ENCODE measurements around the gene UPK1B.

UPK1B gene

DNA sequence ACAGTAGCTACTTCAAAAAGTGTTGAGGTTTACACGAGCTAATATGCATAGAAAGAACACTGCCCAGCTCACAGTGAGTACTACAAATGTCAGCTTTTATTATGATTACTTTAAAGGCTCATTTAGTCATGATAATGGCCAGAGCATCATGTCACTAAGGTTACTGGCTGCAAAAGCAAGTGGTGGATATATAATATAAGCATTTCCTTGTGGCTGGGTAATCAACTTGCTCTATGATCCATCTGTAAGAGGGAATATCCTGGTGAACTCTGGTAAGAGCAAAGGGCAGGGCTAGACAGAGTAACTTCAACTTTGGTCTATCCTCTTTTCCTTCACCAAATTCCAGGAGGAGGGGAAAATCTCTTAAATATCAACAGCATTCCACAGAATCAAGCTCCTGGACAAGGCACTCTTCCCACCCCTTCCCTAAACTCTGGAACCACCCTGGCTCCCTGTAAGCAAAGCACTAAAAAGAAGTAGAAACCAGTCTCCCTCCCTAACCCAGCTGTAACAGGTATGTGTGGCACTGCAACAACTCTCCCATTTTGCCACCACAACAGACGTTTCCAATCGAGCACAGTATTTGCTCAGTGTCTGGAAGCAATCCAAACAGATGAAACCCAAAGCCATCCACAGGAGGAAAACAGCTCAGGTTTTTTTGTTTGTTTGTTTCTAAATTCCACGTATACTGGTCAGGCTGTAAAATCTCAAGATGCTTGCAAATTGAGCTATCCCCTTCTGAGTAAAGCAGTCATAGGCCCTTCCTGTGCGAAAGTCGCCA, 53.9 kb downstream of the UPK1B start:
- TF ChIP-seq SIN3A (IDR thresholded peaks at IDR 0.05; ENCODE audit: borderline replicate concordance, insufficient read depth, low read length), result no peak
- no peak for TF ChIP-seq TAF1 (IDR thresholded peaks at IDR 0.05; ENCODE audit: borderline replicate concordance, insufficient read depth, low read length)
- TF ChIP-seq POLR2AphosphoS5 (IDR thresholded peaks at IDR 0.05; ENCODE audit: low read depth, low read length), result no peak
- TF ChIP-seq, protein P1, sequence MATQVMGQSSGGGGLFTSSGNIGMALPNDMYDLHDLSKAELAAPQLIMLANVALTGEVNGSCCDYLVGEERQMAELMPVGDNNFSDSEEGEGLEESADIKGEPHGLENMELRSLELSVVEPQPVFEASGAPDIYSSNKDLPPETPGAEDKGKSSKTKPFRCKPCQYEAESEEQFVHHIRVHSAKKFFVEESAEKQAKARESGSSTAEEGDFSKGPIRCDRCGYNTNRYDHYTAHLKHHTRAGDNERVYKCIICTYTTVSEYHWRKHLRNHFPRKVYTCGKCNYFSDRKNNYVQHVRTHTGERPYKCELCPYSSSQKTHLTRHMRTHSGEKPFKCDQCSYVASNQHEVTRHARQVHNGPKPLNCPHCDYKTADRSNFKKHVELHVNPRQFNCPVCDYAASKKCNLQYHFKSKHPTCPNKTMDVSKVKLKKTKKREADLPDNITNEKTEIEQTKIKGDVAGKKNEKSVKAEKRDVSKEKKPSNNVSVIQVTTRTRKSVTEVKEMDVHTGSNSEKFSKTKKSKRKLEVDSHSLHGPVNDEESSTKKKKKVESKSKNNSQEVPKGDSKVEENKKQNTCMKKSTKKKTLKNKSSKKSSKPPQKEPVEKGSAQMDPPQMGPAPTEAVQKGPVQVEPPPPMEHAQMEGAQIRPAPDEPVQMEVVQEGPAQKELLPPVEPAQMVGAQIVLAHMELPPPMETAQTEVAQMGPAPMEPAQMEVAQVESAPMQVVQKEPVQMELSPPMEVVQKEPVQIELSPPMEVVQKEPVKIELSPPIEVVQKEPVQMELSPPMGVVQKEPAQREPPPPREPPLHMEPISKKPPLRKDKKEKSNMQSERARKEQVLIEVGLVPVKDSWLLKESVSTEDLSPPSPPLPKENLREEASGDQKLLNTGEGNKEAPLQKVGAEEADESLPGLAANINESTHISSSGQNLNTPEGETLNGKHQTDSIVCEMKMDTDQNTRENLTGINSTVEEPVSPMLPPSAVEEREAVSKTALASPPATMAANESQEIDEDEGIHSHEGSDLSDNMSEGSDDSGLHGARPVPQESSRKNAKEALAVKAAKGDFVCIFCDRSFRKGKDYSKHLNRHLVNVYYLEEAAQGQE (IDR thresholded peaks at IDR 0.05; ENCODE audit: insufficient read depth in 1 of 2, low read depth in 2 of 2, low read length in 2 of 2), result no peak
- no peak for TF ChIP-seq FOXP2 (optimal IDR thresholded peaks at IDR 0.05; ENCODE audit: borderline replicate concordance, extremely low read depth, extremely low read length, insufficient read depth)

GRCh38 chr3:119228373-119229145, 55.2 kb downstream of the UPK1B start:
- TF ChIP-seq TAF1 (IDR thresholded peaks at IDR 0.05; ENCODE audit: borderline replicate concordance, insufficient read depth, low read length), result no peak
- TF ChIP-seq, protein P1 (IDR thresholded peaks at IDR 0.05; ENCODE audit: insufficient read depth in 1 of 2, low read depth in 2 of 2, low read length in 2 of 2), result no peak

DNA sequence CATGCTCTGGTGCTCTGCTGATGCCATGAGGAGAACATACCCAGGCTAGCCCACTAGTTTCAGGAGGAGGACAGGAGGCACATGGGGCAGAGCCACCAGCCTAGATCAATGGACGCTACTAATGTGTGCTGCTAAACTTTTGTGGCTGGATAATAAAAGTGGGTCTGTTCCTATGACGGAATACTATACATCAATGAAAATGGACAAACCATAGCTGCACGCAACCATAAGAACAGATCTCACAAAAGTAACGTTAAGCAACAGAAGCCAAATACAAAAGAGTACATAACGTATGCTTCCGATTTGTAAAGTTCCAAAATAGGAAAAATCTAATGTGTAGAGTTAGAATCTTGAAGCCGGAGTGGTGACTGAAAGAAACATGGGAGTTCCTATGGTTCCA, 55.8 kb downstream of the UPK1B start:
- TF ChIP-seq POLR2AphosphoS5 (IDR thresholded peaks at IDR 0.05; ENCODE audit: low read depth, low read length) (no peak), SIN3A (IDR thresholded peaks at IDR 0.05; ENCODE audit: borderline replicate concordance, insufficient read depth, low read length) (no peak), TAF1 (IDR thresholded peaks at IDR 0.05; ENCODE audit: borderline replicate concordance, insufficient read depth, low read length) (no peak), FOXP2 (optimal IDR thresholded peaks at IDR 0.05; ENCODE audit: borderline replicate concordance, extremely low read depth, extremely low read length, insufficient read depth) (no peak)
- TF ChIP-seq, protein P1 (IDR thresholded peaks at IDR 0.05; ENCODE audit: insufficient read depth in 1 of 2, low read depth in 2 of 2, low read length in 2 of 2), result no peak

GRCh38 chr3:119230071-119230470, 56.7 kb downstream of the UPK1B start:
- no peak for TF ChIP-seq TAF1 (IDR thresholded peaks at IDR 0.05; ENCODE audit: borderline replicate concordance, insufficient read depth, low read length)
- TF ChIP-seq POLR2AphosphoS5 (IDR thresholded peaks at IDR 0.05; ENCODE audit: low read depth, low read length), result no peak
- TF ChIP-seq SIN3A (IDR thresholded peaks at IDR 0.05; ENCODE audit: borderline replicate concordance, insufficient read depth, low read length), result no peak
- TF ChIP-seq, protein P1 (IDR thresholded peaks at IDR 0.05; ENCODE audit: insufficient read depth in 1 of 2, low read depth in 2 of 2, low read length in 2 of 2), result no peak
- no peak for TF ChIP-seq FOXP2 (optimal IDR thresholded peaks at IDR 0.05; ENCODE audit: borderline replicate concordance, extremely low read depth, extremely low read length, insufficient read depth)
